C4-2B (cell line): ENCODE measurements around the gene ICOS.
"Not testable (repeated sequence)": the region's sequence is repeated elsewhere in the genome, so short reads cannot be mapped to it uniquely, and the experiment has no call there.

ENCODE experiments used
- ZFX ChIP-seq: fragments of 450-650 bp; IDR thresholded peaks from 2 replicates; pipeline ENCODE4 v1.6.1; 2017
- TF ChIP-seq, protein P1 (sequence below): fragments of 450-650 bp; conservative IDR thresholded peaks from 2 replicates; pipeline ENCODE4 v1.5.1; 2017; ENCODE audit warnings: mild to moderate bottlenecking

DNA sequence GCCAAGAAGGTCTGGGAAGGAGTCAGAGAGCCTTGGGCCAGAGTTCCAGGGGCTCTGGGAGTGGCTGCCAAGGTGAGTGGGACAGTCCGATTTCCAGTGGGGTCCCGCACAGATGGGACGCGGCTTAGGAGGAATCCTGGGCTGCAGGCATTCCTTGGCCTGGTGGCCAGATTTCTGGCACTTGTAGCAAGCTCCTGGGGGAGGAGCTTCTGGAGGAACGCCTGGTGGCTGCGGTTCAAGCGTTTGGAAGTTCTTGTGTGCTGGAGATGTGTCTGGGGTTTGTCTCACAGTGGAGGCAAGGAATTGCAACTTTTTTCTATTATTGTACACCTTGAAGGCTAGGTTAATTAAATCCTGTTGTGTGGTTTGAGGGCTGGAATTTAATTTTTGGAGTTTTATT lies 28.6 kb downstream of the ICOS start:
- TF ChIP-seq, protein P1, sequence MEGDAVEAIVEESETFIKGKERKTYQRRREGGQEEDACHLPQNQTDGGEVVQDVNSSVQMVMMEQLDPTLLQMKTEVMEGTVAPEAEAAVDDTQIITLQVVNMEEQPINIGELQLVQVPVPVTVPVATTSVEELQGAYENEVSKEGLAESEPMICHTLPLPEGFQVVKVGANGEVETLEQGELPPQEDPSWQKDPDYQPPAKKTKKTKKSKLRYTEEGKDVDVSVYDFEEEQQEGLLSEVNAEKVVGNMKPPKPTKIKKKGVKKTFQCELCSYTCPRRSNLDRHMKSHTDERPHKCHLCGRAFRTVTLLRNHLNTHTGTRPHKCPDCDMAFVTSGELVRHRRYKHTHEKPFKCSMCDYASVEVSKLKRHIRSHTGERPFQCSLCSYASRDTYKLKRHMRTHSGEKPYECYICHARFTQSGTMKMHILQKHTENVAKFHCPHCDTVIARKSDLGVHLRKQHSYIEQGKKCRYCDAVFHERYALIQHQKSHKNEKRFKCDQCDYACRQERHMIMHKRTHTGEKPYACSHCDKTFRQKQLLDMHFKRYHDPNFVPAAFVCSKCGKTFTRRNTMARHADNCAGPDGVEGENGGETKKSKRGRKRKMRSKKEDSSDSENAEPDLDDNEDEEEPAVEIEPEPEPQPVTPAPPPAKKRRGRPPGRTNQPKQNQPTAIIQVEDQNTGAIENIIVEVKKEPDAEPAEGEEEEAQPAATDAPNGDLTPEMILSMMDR = not testable (repeated sequence)
- TF ChIP-seq ZFX = not testable (repeated sequence)
